SK-N-MC (cell line): ENCODE data around the gene ZNF407.

Source experiments
- DNase-seq: peaks from one replicate; pipeline ENCODE4 v3.0.0-alpha.2; 2011; ENCODE audit warnings: low read depth, low spot score
- H3K27ac ChIP-seq: fragments of 200-600 bp; sonication (generic); 2 replicates; pipeline ENCODE4 v1.5.1; 2016; ENCODE audit warnings: mixed run types
- H3K36me3 ChIP-seq: fragments of 200-600 bp; sonication (generic); 2 replicates; pipeline ENCODE4 v1.6.1; 2017; ENCODE audit warnings: antibody characterized with exemption, low read length, mixed read lengths; ENCODE audit not compliant: insufficient read depth
- H3K4me3 ChIP-seq: fragments of 200-600 bp; sonication (generic); 2 replicates; pipeline ENCODE4 v1.5.1; 2016
- H3K9ac ChIP-seq: fragments of 200-600 bp; sonication (generic); 2 replicates; pipeline ENCODE4 v1.8.0; 2017; ENCODE audit warnings: mixed run types, mixed read lengths; ENCODE audit not compliant: insufficient read length
- H3K9me3 ChIP-seq: fragments of 200-600 bp; sonication (generic); 2 replicates; pipeline ENCODE4 v1.6.1; 2017; ENCODE audit warnings: low read depth, mild to moderate bottlenecking, antibody characterized with exemption, low read length, moderate library complexity, mixed read lengths
- EZH2 ChIP-seq: fragments of 200-600 bp; sonication (generic); IDR thresholded peaks from one replicate; pipeline ENCODE4 v1.6.1; 2017; ENCODE audit warnings: antibody characterized with exemption
- FOXP2 ChIP-seq: optimal IDR thresholded peaks from 2 replicates; pipeline ENCODE3; 2011; ENCODE audit warnings: mild to moderate bottlenecking, moderate library complexity; ENCODE audit not compliant: insufficient read depth; ENCODE audit errors: extremely low read length, control extremely low read depth
- POLR2AphosphoS5 ChIP-seq: IDR thresholded peaks from 2 replicates; pipeline ENCODE4 v1.6.1; 2012; ENCODE audit warnings: mild to moderate bottlenecking, low read depth, low read length, borderline replicate concordance

ZNF407 gene

DNA sequence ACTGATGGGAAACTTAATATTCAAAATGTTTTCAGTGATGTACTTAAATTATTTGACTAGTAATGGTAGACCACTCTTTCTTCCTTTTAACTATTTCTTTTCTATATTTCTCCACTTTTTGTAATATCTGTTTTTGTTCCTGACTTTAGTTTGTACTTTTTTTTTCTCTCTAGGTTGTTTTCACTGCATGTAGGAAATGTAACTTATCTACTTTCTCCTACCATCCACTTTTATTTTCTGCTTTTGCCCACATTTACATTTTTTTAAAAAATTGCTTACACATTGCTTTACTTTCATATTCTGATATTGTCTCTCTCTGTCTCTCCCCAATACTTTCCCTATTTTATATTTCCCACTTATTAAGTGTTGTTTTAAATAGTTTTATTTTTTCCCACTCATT, 47.0 kb downstream of the ZNF407 start:
- peak overlapping the region; percentile 26 for H3K9ac ChIP-seq
- H3K36me3 ChIP-seq, result 0 out of 2 replicates have a peak, but pooled peaks cover 2% of the 10 kb centered on the region
- no peak overlapping the region for H3K27ac ChIP-seq
- no peak overlapping the region for H3K4me3 ChIP-seq
- no peak for TF ChIP-seq EZH2
- no peak for TF ChIP-seq FOXP2
- no peak for TF ChIP-seq POLR2AphosphoS5
- DNase-seq, result no peak
- H3K9me3 ChIP-seq, result no peaks in the 10 kb centered on the region

DNA sequence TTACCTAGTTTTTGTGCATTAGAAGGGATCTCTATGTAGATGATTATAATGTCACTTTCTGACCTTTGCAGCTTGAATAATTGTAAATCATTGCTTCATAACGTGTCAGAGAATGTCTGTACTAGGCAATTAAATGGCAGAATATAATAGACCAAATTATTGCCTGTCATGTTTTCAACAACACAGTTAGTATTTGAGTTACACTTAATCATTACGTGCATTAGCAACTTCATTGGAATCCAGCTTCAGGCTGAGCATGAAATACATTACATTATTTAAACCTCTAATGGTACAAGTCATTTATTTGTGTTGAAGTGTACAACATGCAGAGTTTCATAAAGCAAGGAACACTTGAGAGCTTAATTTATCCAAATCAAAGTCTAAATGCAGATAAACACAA, 48.0 kb downstream of the ZNF407 start:
- Histone ChIP-seq H3K9ac (no peak overlapping the region), H3K4me3 (no peak overlapping the region), H3K9me3 (no peaks in the 10 kb centered on the region), H3K27ac (no peak overlapping the region), H3K36me3 (0 out of 2 replicates have a peak, but pooled peaks cover 2% of the 10 kb centered on the region)
- DNase-seq, result no peak
- no peak for TF ChIP-seq FOXP2

- H3K36me3 ChIP-seq, result no peaks in the 10 kb centered on the region
- H3K9me3 ChIP-seq, result no peaks in the 10 kb centered on the region
- no peak overlapping the region for H3K9ac ChIP-seq
- DNase-seq, result no peak
- H3K27ac ChIP-seq, result no peak overlapping the region
- no peak overlapping the region for H3K4me3 ChIP-seq
- TF ChIP-seq FOXP2, result no peak
- no peak for TF ChIP-seq EZH2
- no peak for TF ChIP-seq POLR2AphosphoS5
Measured at GRCh38 chr18:74651327-74652128, 53.9 kb downstream of the ZNF407 start.

DNA sequence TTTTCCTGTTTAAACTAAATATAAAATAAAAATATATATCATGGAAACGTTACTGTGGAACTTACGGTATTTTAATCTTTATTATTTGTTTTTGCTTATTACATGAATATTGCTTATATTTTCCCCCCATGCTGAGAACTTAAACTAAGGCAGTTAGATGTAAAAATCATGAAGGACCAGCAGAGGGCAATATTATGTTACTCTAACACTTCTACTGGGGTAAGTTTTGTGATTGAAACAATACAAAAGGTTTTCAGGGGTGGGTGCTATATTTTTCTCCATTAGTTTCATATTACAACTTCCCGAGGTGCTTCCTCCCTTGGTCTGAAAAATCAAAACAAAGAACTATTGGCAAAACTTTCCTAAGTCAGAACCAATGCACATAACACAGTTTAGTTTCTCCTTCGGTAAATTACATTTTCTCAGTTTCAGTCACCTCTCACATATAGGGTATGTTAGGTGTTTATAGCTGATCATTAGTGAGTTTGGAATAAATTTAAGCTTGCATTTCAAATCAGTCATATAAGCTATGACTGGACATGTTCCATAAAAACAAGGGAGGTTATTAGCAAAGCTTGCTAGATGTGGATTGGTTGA, 54.8 kb downstream of the ZNF407 start:
- no peaks in the 10 kb centered on the region for H3K36me3 ChIP-seq
- TF ChIP-seq POLR2AphosphoS5 (no peak), FOXP2 (no peak), EZH2 (no peak)
- no peak overlapping the region for H3K27ac ChIP-seq
- H3K4me3 ChIP-seq, result no peak overlapping the region
- no peaks in the 10 kb centered on the region for H3K9me3 ChIP-seq
- H3K9ac ChIP-seq, result no peak overlapping the region
- peak; percentile 32 for DNase-seq

- no peak overlapping the region for H3K9ac ChIP-seq
- no peaks in the 10 kb centered on the region for H3K36me3 ChIP-seq
- no peak overlapping the region for H3K4me3 ChIP-seq
- no peak for TF ChIP-seq FOXP2
- TF ChIP-seq EZH2, result no peak
- TF ChIP-seq POLR2AphosphoS5, result no peak
- DNase-seq, result no peak
- no peaks in the 10 kb centered on the region for H3K9me3 ChIP-seq
- H3K27ac ChIP-seq, result no peak overlapping the region
Measured at GRCh38 chr18:74654638-74655037, 57.0 kb downstream of the ZNF407 start.

DNA sequence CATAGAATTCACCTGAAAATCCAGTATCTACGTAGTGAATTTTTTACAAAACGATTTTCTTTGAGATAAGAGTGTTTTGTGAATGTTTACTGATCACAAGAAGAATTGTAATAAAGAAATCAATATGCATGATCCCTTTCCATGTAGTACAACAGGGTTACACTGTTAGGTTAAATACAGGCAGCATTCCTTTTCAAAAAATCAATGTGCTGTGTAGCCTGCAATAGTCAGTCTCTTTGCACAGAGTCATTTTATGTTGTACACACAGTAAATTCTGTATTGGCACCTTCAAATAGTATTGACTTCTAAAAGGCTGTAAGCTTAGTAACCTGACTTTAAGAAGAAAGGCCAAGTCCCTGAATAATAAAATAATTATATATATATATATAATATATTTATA, 63.3 kb downstream of the ZNF407 start:
- H3K4me3 ChIP-seq, result no peak overlapping the region
- TF ChIP-seq POLR2AphosphoS5 (no peak), EZH2 (no peak), FOXP2 (no peak)
- no peaks in the 10 kb centered on the region for H3K9me3 ChIP-seq

DNA sequence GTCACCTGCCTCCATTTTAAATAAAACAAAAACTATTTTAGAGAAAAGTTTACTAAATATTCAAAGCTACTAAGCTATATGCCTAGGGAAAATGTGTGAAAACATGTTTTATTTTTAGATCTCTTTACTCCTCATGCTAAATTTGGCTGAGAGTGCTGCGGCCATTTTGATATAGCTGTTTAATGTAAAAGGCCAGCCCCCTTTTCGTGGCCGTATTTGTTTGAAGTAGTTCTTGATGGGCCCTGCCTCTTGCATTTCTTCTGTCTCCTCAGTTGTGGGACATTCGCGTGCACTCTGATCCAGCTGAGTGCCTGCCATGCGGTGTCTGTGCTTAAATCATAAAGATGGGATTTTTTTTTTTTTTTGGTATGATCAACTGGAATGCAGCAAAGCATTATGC, 64.0 kb downstream of the ZNF407 start:
- no peaks in the 10 kb centered on the region for H3K36me3 ChIP-seq
- no peak for DNase-seq
- H3K9ac ChIP-seq, result no peak overlapping the region
- H3K9me3 ChIP-seq, result no peaks in the 10 kb centered on the region
- H3K4me3 ChIP-seq, result no peak overlapping the region
- no peak for TF ChIP-seq FOXP2
- no peak for TF ChIP-seq EZH2
- TF ChIP-seq POLR2AphosphoS5, result no peak
- H3K27ac ChIP-seq, result no peak overlapping the region

More for the DNA sequence above, 63.3 kb downstream of the ZNF407 start:
- H3K27ac ChIP-seq, result no peak overlapping the region
- no peak overlapping the region for H3K9ac ChIP-seq
- DNase-seq, result no peak
- no peaks in the 10 kb centered on the region for H3K36me3 ChIP-seq

- H3K9me3 ChIP-seq, result no peaks in the 10 kb centered on the region
- TF ChIP-seq EZH2 (no peak), FOXP2 (no peak), POLR2AphosphoS5 (no peak)
- no peak for DNase-seq
- H3K27ac ChIP-seq, result no peak overlapping the region
- no peaks in the 10 kb centered on the region for H3K36me3 ChIP-seq
- H3K4me3 ChIP-seq, result no peak overlapping the region
- no peak overlapping the region for H3K9ac ChIP-seq
Measured at GRCh38 chr18:74662622-74663021, 65.0 kb downstream of the ZNF407 start.
